ENCODE measurements around the gene RPTOR.

RPTOR gene

GRCh38 chr17:80901319-80901718 lies 356.7 kb downstream of the RPTOR start:
- ATAC-seq = no peak
- TF ChIP-seq ZNF565 (CRISPR knock-in tag; conservative IDR thresholded peaks at IDR 0.05; ENCODE audit: low read depth) (no peak), TSHZ2 (CRISPR knock-in tag; IDR thresholded peaks at IDR 0.05) (no peak), TOX (CRISPR knock-in tag; IDR thresholded peaks at IDR 0.05; ENCODE audit: borderline replicate concordance) (no peak), PATZ1 (CRISPR knock-in tag; IDR thresholded peaks at IDR 0.05; ENCODE audit: borderline replicate concordance) (no peak), ZNF8 (CRISPR knock-in tag; IDR thresholded peaks at IDR 0.05) (no peak), CREB5 (CRISPR knock-in tag; IDR thresholded peaks at IDR 0.05; ENCODE audit: low read depth) (no peak), CSRNP3 (CRISPR knock-in tag; IDR thresholded peaks at IDR 0.05) (no peak), GLIS3 (CRISPR knock-in tag; IDR thresholded peaks at IDR 0.05) (no peak), POU6F1 (CRISPR knock-in tag; IDR thresholded peaks at IDR 0.05; ENCODE audit: borderline replicate concordance, low read depth) (no peak), ZC3H10 (CRISPR knock-in tag; IDR thresholded peaks at IDR 0.05) (no peak), OSR1 (CRISPR knock-in tag; IDR thresholded peaks at IDR 0.05) (no peak), ZFP30 (CRISPR knock-in tag; IDR thresholded peaks at IDR 0.05) (no peak), ISL1 (CRISPR knock-in tag; IDR thresholded peaks at IDR 0.05) (no peak), CSDC2 (CRISPR knock-in tag; IDR thresholded peaks at IDR 0.05) (no peak), ARNTL (CRISPR knock-in tag; IDR thresholded peaks at IDR 0.05; ENCODE audit: borderline replicate concordance, low read depth) (no peak), RARB (CRISPR knock-in tag; IDR thresholded peaks at IDR 0.05) (no peak), TCF4 (CRISPR knock-in tag; IDR thresholded peaks at IDR 0.05; ENCODE audit: borderline replicate concordance) (no peak), PPARA (CRISPR knock-in tag; IDR thresholded peaks at IDR 0.05; ENCODE audit: borderline replicate concordance) (no peak), ZNF70 (CRISPR knock-in tag; IDR thresholded peaks at IDR 0.05) (no peak), BACH2 (CRISPR knock-in tag; IDR thresholded peaks at IDR 0.05; ENCODE audit: borderline replicate concordance) (no peak)

- ATAC-seq = no peak
- TF ChIP-seq TOX (CRISPR knock-in tag; IDR thresholded peaks at IDR 0.05; ENCODE audit: borderline replicate concordance) (no peak), TSHZ2 (CRISPR knock-in tag; IDR thresholded peaks at IDR 0.05) (no peak), CSRNP3 (CRISPR knock-in tag; IDR thresholded peaks at IDR 0.05) (no peak), GLIS3 (CRISPR knock-in tag; IDR thresholded peaks at IDR 0.05) (no peak), CSDC2 (CRISPR knock-in tag; IDR thresholded peaks at IDR 0.05) (no peak), ESRRG (CRISPR knock-in tag; IDR thresholded peaks at IDR 0.05) (no peak), RARB (CRISPR knock-in tag; IDR thresholded peaks at IDR 0.05) (no peak), ZFP30 (CRISPR knock-in tag; IDR thresholded peaks at IDR 0.05) (no peak), ZNF8 (CRISPR knock-in tag; IDR thresholded peaks at IDR 0.05) (no peak), SNAI2 (CRISPR knock-in tag; IDR thresholded peaks at IDR 0.05) (no peak), ZNF70 (CRISPR knock-in tag; IDR thresholded peaks at IDR 0.05) (no peak), ISL1 (CRISPR knock-in tag; IDR thresholded peaks at IDR 0.05) (no peak), ZNF565 (CRISPR knock-in tag; conservative IDR thresholded peaks at IDR 0.05; ENCODE audit: low read depth) (no peak), PPARA (CRISPR knock-in tag; IDR thresholded peaks at IDR 0.05; ENCODE audit: borderline replicate concordance) (no peak), ARNTL (CRISPR knock-in tag; IDR thresholded peaks at IDR 0.05; ENCODE audit: borderline replicate concordance, low read depth) (no peak), BACH2 (CRISPR knock-in tag; IDR thresholded peaks at IDR 0.05; ENCODE audit: borderline replicate concordance) (no peak)
Observed at GRCh38 chr17:80902197-80902962, 357.7 kb downstream of the RPTOR start.

All from SK-N-SH treated with all-trans-retinoic acid at 6 μM for 48 hours (cell line).